ENCODE data around the gene NAALADL2. TPM values are rescaled to one million over a fixed set of nuclear protein-coding genes. Genes with fewer than 3 reads are reported as not detected.
"Not testable (repeated sequence)": the region's sequence is repeated elsewhere in the genome, so short reads cannot be mapped to it uniquely, and the experiment has no call there.

NAALADL2 gene
- polyA plus RNA-seq, 2 of the 4 experiments (the other 2 are of a cell fraction): 0.09 to 0.28 TPM

GRCh38 chr3:175358935-175359334 is 499.8 kb downstream of the NAALADL2 start:
- ATAC-seq: no peak
- Histone ChIP-seq H3K4me2 (no peak overlapping the region), H3K4me3 (no peak overlapping the region), H3K27ac (no peak overlapping the region), H3K9me3 (no peaks in the 10 kb centered on the region), H3K4me1 (0 out of 3 replicates have a peak, but pooled peaks cover 6% of the 10 kb centered on the region)
- POLR2A ChIA-PET: no interaction called here
- TF ChIP-seq RNF2 (IDR thresholded peaks at IDR 0.05; ENCODE audit: borderline replicate concordance, low read depth) (no peak), CEBPB (IDR thresholded peaks at IDR 0.05) (0 out of 4 replicates have a peak, but pooled peaks of 1 of the 2 experiments have one; percentile 8)
- FAIRE-seq: no peak
- DNase-seq (ENCODE audit: low read depth in 1 of 2, low spot score in 1 of 2): no peak
- CTCF ChIA-PET: no interaction called here

DNA sequence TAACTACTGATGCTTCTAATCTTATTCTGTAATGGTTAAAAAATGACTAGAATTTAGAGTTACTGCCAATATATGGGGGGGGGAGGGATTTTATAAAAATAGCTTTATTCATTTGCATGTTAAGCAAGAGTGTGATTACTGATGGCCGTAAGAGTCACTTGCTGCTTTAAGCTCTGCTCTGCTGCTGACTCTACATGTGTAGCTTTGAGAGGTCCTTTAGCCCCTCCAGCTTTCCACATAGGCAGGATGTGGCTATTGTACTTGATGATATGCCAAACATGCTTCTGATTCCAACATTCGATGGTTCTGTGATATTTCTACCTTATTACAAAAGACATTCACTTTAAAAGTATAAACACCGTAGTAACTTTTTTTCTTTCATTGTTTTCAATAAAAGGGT is 511.3 kb downstream of the NAALADL2 start:
- POLR2A ChIA-PET, H3K4me2 ChIP-seq: not testable (repeated sequence)

DNA sequence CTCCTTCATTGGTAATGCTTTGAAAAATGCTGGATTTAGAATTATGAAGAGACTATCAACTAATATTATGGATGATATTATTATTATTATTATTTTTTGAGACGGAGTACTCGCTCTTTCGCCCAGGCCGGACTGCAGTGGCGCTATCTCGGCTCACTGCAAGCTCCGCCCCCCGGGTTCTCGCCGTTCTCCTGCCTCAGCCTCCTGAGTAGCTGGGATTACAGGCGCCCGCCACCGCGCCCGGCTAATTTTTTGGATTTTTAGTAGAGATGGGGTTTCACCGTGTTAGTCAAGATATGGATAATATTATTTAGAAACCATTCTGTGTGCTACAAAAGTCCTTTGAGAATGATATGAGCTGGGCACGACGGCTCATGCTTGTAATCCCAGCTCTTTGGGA is 512.1 kb downstream of the NAALADL2 start:
- WGBS (ENCODE audit: missing lambda C conversion rate): 88% methylated on average over 18 of the region's 18 CpGs
- CTCF ChIA-PET; ATAC-seq; H3K4me3 ChIP-seq; H3K9me3 ChIP-seq; DNase-seq (ENCODE audit: low read depth in 1 of 2, low spot score in 1 of 2); FAIRE-seq; H3K27ac ChIP-seq; H3K4me1 ChIP-seq; POLR2A ChIA-PET; H3K4me2 ChIP-seq: not testable (repeated sequence)

More for the DNA sequence above, 511.3 kb downstream of the NAALADL2 start:
- CTCF ChIA-PET; H3K27ac ChIP-seq; H3K9me3 ChIP-seq; FAIRE-seq; H3K4me3 ChIP-seq; ATAC-seq; DNase-seq (ENCODE audit: low read depth in 1 of 2, low spot score in 1 of 2); H3K4me1 ChIP-seq: not testable (repeated sequence)
- 66% methylated on average over 3 of the region's 3 CpGs for WGBS (ENCODE audit: missing lambda C conversion rate)

GRCh38 chr3:175374705-175375104 is 515.6 kb downstream of the NAALADL2 start:
- DNase-seq (ENCODE audit: low read depth in 1 of 2, low spot score in 1 of 2) (no peak), FAIRE-seq (no peak), ATAC-seq (no peak)
- Histone ChIP-seq H3K4me2 (no peak overlapping the region), H3K4me3 (no peak overlapping the region), H3K4me1 (no peaks in the 10 kb centered on the region), H3K9me3 (no peaks in the 10 kb centered on the region), H3K27ac (no peak overlapping the region)
- CTCF ChIA-PET: no interaction called here
- 89% methylated on average over 1 of the region's 1 CpG for WGBS (ENCODE audit: missing lambda C conversion rate)
- POLR2A ChIA-PET: no interaction called here
- no peak for TF ChIP-seq POLR2A (IDR thresholded peaks at IDR 0.05; ENCODE audit: low read length)
- no peak for TF ChIP-seq RAD21 (conservative IDR thresholded peaks at IDR 0.05 in 1 of 2, IDR thresholded peaks at IDR 0.05 in 1 of 2)
- TF ChIP-seq ZC3H11A (IDR thresholded peaks at IDR 0.05): peak; percentile 77

GRCh38 chr3:175378348-175378747 is 519.2 kb downstream of the NAALADL2 start:
- CTCF ChIA-PET: interaction anchor here (0.6 kb wide), 1 partner anchor 17 kb away, joined by 3 read pairs; no protein-coding TSS in a partner anchor
- no peaks in the 10 kb centered on the region for H3K4me1 ChIP-seq
- 37% methylated on average over 2 of the region's 2 CpGs for WGBS (ENCODE audit: missing lambda C conversion rate)
- H3K4me3 ChIP-seq: no peak overlapping the region
- TF ChIP-seq MYC (IDR thresholded peaks at IDR 0.05; ENCODE audit: borderline replicate concordance, low read length): no peak
- TF ChIP-seq POLR2AphosphoS2 (conservative IDR thresholded peaks at IDR 0.05; ENCODE audit: low read length): no peak
- no peak for TF ChIP-seq HEYL (CRISPR knock-in tag; IDR thresholded peaks at IDR 0.05)
- no peak for TF ChIP-seq MAX (IDR thresholded peaks at IDR 0.05)
- TF ChIP-seq HOXA7 (CRISPR knock-in tag; IDR thresholded peaks at IDR 0.05): no peak
- TF ChIP-seq NFE2L2 (conservative IDR thresholded peaks at IDR 0.05; ENCODE audit: low read length): no peak
- TF ChIP-seq ZSCAN20 (CRISPR knock-in tag; IDR thresholded peaks at IDR 0.05): no peak
- no peak for TF ChIP-seq HDAC2 (IDR thresholded peaks at IDR 0.05)
- TF ChIP-seq PHF8 (IDR thresholded peaks at IDR 0.05; ENCODE audit: borderline replicate concordance, low read depth): no peak
- no peak for TF ChIP-seq RARB (CRISPR knock-in tag; IDR thresholded peaks at IDR 0.05)
- TF ChIP-seq ZC3H11A (IDR thresholded peaks at IDR 0.05): no peak
- no peak for TF ChIP-seq CEBPB (IDR thresholded peaks at IDR 0.05)
- no peak for TF ChIP-seq PBX3 (IDR thresholded peaks at IDR 0.05)
- no peak for TF ChIP-seq FOXS1 (CRISPR knock-in tag; IDR thresholded peaks at IDR 0.05)
- no peak for TF ChIP-seq RCOR1 (IDR thresholded peaks at IDR 0.05; ENCODE audit: low read depth, low read length)
- ATAC-seq (no peak), FAIRE-seq (no peak), DNase-seq (ENCODE audit: low read depth in 1 of 2, low spot score in 1 of 2) (no peak)
- POLR2A ChIA-PET: no interaction called here
- no peaks in the 10 kb centered on the region for H3K9me3 ChIP-seq
- no peak overlapping the region for H3K27ac ChIP-seq
- no peak overlapping the region for H3K4me2 ChIP-seq

Measured in A549 (cell line).